MCF 10A (cell line): ENCODE data around the gene MIER2. TPM values are rescaled to one million over a fixed set of nuclear protein-coding genes. Genes with fewer than 3 reads are reported as not detected.

Source experiments
- BruUV-seq: library from RNA; stranded (reverse); fragments of 400-500 nt; replicated peaks from 2 replicates; lab custom pipeline; 2021; lab: Mats Ljungman, UMichigan
- CTCF ChIA-PET: fragments of 300-600 bp; sonication (Branson Sonifier 250); formaldehyde crosslinking; extraction: SDS; loops from one replicate; lab custom pipeline; 2021; ENCODE audit warnings: antibody characterized with exemption, inconsistent platforms; lab: Yijun Ruan, JAX
- POLR2A ChIA-PET: fragments of 300-600, 350-650 bp; sonication (Branson Sonifier 250); formaldehyde crosslinking; extraction: SDS; loops from one replicate; lab custom pipeline; 2020; ENCODE audit warnings: antibody characterized with exemption, inconsistent platforms; lab: Yijun Ruan, JAX
- DNase-seq: peaks from one replicate; pipeline ENCODE4 v3.0.0-alpha.2; 2018; ENCODE audit not compliant: unreplicated experiment
- H3K27ac Mint-ChIP-seq: one replicate; pipeline ENCODE4 v1.8.0; 2022; ENCODE audit warnings: mild to moderate bottlenecking, low read depth, mixed read lengths; ENCODE audit not compliant: unreplicated experiment
- H3K27me3 Mint-ChIP-seq: one replicate; pipeline ENCODE4 v1.8.0; 2022; ENCODE audit warnings: mixed read lengths; ENCODE audit not compliant: insufficient read depth, unreplicated experiment
- H3K36me3 Mint-ChIP-seq: one replicate; pipeline ENCODE4 v1.8.0; 2022; ENCODE audit warnings: mild to moderate bottlenecking, moderate library complexity, mixed read lengths; ENCODE audit not compliant: insufficient read depth, unreplicated experiment
- H3K4me1 Mint-ChIP-seq: one replicate; pipeline ENCODE4 v1.8.0; 2022; ENCODE audit warnings: mixed read lengths; ENCODE audit not compliant: insufficient read depth, unreplicated experiment
- H3K4me3 Mint-ChIP-seq: one replicate; pipeline ENCODE4 v1.8.0; 2022; ENCODE audit warnings: mild to moderate bottlenecking, moderate library complexity, mixed read lengths; ENCODE audit not compliant: unreplicated experiment
- H3K9me3 Mint-ChIP-seq: one replicate; pipeline ENCODE4 v1.8.0; 2022; ENCODE audit warnings: mixed read lengths; ENCODE audit not compliant: unreplicated experiment
- CTCF ChIP-seq: fragments of 200-600 bp; IDR thresholded peaks from one replicate; pipeline ENCODE4 v1.8.0; 2022; ENCODE audit warnings: antibody characterized with exemption, mild to moderate bottlenecking; ENCODE audit not compliant: unreplicated experiment
- intact Hi-C: fragments of 100-400 bp; cut with micrococcal nuclease; formaldehyde crosslinking; loops from 2 replicates; pipeline ENCODE4 v1.14.1; 2022
- total RNA-seq: library from RNA; stranded (reverse); gene quantifications from 2 replicates; pipeline ENCODE4 v1.2.3, GENCODE V29; 2022

MIER2 gene
- total RNA-seq, 1 experiment from 2014 or later = 24.2 TPM

DNA sequence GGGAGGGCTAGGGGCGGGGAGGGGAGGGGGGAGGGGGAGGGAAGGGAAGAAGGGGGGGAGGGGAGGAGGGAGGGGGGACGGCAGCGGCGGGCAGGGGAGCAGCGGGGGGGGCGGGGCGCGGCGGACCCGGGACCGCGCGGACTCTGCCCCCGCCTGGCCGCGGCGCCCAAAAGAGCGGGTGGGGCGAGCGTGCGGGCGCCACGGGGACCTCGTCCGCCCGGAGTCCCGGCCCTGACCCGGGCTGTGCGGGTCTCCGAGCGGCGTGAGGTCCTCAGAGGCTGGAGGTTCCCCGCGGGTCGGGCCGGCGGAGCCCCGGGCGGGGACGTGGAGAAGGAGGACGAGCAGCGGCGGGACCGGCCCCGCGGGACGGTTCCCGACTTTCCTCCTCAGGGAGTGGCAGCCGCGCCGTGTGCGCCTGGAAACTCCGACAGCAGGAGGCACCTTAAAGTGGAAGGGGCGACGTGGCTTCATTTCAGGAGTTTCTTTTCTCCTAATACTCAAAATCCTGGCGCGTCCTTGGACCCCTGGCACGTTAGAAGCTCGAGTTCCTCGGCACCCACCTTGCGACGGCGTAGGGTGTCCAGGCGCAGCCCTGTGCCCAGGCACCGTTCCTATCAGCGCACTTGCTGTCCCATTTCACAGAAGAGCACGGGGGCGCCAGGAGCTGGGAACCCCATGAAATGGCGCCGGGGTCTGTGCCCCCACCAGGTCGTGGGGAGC lies 52.9 kb downstream of the MIER2 start:
- H3K27ac Mint-ChIP-seq = no peak overlapping the region
- ChIA-PET CTCF (interaction anchor here (0.7 kb wide), 1 partner anchor 223 kb away, joined by 3 read pairs; no protein-coding TSS in a partner anchor), POLR2A (no interaction called here)
- peaks cover 6% of the 10 kb centered on the region for H3K36me3 Mint-ChIP-seq
- intact Hi-C loops = no loop called here
- no peak for DNase-seq
- BruUV-seq = no TSS peak
- peaks cover 29% of the 10 kb centered on the region for H3K27me3 Mint-ChIP-seq
- no peak overlapping the region for H3K4me3 Mint-ChIP-seq
- no peaks in the 10 kb centered on the region for H3K9me3 Mint-ChIP-seq
- H3K4me1 Mint-ChIP-seq = peaks cover 17% of the 10 kb centered on the region
- TF ChIP-seq CTCF = no peak

- TF ChIP-seq CTCF = no peak
- H3K36me3 Mint-ChIP-seq = peaks cover 6% of the 10 kb centered on the region
- peak; percentile 6 for DNase-seq
- H3K27ac Mint-ChIP-seq = peak within 1 kb of the TSS; percentile 77
- CTCF ChIA-PET = no interaction called here
- peak within 1 kb of the TSS; percentile 60 for H3K4me3 Mint-ChIP-seq
- intact Hi-C loops = no loop called here
- POLR2A ChIA-PET = no interaction called here
- no TSS peak for BruUV-seq
- peaks cover 29% of the 10 kb centered on the region for H3K27me3 Mint-ChIP-seq
- no peaks in the 10 kb centered on the region for H3K9me3 Mint-ChIP-seq
- H3K4me1 Mint-ChIP-seq = peaks cover 17% of the 10 kb centered on the region
Observed at GRCh38 chr19:291006-291521, 53.5 kb downstream of the MIER2 start, which contains the start of gene PLPP2. PLPP2 (minus strand) TSS chr19:291403; CDS start chr19:291336, 67 bp downstream.

DNA sequence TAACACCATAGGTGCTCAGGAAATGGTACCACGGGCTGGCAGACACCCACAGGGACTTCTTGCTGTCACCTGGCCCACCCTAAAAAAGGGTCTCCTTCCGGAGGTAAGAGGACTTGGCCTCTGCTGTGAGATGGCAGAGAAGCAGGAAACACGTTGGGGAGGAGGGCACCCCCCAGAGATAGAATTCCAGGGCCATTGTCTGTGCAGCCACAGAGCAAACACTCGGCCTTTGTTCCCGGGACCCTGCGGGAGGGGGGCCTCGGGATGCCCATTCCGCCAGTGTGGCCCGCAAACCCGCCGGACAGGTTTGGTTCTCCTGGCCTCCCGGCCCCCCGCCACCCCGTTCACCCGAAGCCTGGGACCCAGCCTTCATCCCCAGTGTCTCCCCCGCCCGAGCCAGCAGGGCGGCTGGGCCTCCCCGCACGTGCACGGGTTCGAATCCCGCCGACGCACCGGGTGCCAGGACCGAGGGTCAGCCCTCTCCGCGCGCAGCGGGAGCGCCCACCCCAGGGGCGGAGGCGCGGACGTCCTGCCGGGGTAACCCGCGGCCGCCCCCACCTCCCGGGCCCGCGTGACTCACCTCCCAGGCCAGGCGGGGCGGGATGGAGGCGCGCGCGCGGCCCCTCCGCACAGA lies 54.1 kb downstream of the MIER2 start:
- Mint-ChIP-seq H3K4me1 (peaks cover 17% of the 10 kb centered on the region), H3K27me3 (peaks cover 29% of the 10 kb centered on the region), H3K9me3 (no peaks in the 10 kb centered on the region), H3K36me3 (peaks cover 6% of the 10 kb centered on the region), H3K27ac (peak overlapping the region; percentile 77), H3K4me3 (peak overlapping the region; percentile 60)
- no TSS peak for BruUV-seq
- ChIA-PET POLR2A (no interaction called here), CTCF (no interaction called here)
- TF ChIP-seq CTCF = no peak
- intact Hi-C loops = no loop called here
- peak; percentile 23 for DNase-seq
